ENCODE data around the gene LGALS8.

DNA sequence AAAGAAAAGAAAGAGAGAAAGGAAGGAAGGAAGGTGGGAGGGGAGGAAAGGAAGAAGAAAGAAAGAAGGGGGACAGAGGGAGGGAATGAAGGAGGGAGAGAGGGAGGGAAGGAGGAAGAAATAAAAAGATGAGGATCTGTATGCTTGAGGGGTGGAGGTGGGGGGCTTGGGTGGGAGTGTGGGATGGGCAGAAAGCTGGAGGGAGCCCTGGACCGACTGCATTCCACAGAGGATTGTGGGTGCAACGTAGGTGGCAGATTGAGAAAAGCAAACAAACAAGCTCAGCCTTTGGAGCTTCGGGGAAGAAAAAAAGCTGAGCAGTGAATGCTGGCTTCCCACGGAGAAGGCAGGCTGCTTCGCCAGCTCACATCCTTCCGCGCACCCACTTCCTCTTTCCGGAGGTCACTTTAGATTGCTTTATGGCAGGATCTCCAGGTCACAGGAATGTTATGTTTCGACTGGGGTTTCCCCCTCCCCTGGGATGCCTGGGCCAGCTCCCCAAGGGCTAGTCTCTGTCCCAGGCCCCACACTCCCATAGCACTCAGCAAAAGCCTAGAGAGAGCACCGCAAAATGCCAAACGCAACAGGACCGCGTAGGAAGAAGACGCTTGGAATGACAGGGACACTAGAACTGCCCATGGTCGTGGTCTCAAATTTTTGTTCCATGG is 20.7 kb upstream of the LGALS8 start:
- TF ChIP-seq, protein P1, sequence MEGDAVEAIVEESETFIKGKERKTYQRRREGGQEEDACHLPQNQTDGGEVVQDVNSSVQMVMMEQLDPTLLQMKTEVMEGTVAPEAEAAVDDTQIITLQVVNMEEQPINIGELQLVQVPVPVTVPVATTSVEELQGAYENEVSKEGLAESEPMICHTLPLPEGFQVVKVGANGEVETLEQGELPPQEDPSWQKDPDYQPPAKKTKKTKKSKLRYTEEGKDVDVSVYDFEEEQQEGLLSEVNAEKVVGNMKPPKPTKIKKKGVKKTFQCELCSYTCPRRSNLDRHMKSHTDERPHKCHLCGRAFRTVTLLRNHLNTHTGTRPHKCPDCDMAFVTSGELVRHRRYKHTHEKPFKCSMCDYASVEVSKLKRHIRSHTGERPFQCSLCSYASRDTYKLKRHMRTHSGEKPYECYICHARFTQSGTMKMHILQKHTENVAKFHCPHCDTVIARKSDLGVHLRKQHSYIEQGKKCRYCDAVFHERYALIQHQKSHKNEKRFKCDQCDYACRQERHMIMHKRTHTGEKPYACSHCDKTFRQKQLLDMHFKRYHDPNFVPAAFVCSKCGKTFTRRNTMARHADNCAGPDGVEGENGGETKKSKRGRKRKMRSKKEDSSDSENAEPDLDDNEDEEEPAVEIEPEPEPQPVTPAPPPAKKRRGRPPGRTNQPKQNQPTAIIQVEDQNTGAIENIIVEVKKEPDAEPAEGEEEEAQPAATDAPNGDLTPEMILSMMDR (IDR thresholded peaks at IDR 0.05): peak; percentile 8
- TF ChIP-seq EZH2 (IDR thresholded peaks at IDR 0.05; ENCODE audit: borderline replicate concordance, insufficient read depth, low read depth, low read length, poor library complexity, severe bottlenecking): no peak
